ENCODE measurements around the gene PLXDC2. TPM values are rescaled to one million over a fixed set of nuclear protein-coding genes. Genes with fewer than 3 reads are reported as not detected.
"Not testable (repeated sequence)": the region's sequence is repeated elsewhere in the genome, so short reads cannot be mapped to it uniquely, and the experiment has no call there.

Gene PLXDC2
- total RNA-seq, 1 donor from 2014 or later = 12.2 TPM

- ATAC-seq (ENCODE audit: poor library complexity) (no peak), DNase-seq (no peak)
- intact Hi-C loops (cut with DNase I) = no loop called here
These were observed 364.5 kb downstream of the PLXDC2 start for GRCh38 chr10:20180766-20181165.

GRCh38 chr10:20181434-20181833, 365.2 kb downstream of the PLXDC2 start:
- intact Hi-C loops (cut with DNase I) = no loop called here
- ATAC-seq (ENCODE audit: poor library complexity) = no peak
- DNase-seq = no peak

GRCh38 chr10:20185116-20185515, 368.9 kb downstream of the PLXDC2 start:
- intact Hi-C loops (cut with DNase I) = no loop called here
- no peak for ATAC-seq (ENCODE audit: poor library complexity)
- DNase-seq = no peak

GRCh38 chr10:20191392-20191791, 375.2 kb downstream of the PLXDC2 start:
- DNase-seq; ATAC-seq (ENCODE audit: poor library complexity); intact Hi-C loops (cut with DNase I): not testable (repeated sequence)

DNA sequence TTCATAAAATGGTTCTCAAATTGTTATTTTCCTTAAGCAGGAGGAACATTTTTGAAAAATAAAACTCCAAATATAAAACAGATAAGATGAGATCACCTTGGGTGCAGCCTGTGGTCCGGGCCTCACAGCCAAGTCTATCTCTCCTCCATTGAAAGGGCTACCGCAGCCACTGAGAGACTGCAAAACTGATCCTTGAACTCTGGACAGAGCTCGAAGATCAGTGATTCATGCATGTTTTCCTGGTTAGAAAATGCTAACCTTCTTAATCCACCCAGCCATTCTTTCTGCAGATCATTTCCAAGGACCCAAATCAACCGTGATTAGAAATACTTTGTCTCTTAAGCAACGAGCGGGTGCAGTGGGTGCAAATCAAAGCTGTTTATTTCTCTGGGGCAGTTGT, 378.8 kb downstream of the PLXDC2 start:
- DNase-seq = no peak
- intact Hi-C loops (cut with DNase I) = no loop called here
- ATAC-seq (ENCODE audit: poor library complexity) = no peak

GRCh38 chr10:20200758-20201157, 384.5 kb downstream of the PLXDC2 start:
- no peak for DNase-seq
- ATAC-seq (ENCODE audit: poor library complexity) = no peak
- intact Hi-C loops (cut with DNase I) = no loop called here

- no peak for DNase-seq
- intact Hi-C loops (cut with DNase I) = no loop called here
- no peak for ATAC-seq (ENCODE audit: poor library complexity)
These were observed 386.1 kb downstream of the PLXDC2 start for GRCh38 chr10:20202337-20202736.

- ATAC-seq (ENCODE audit: poor library complexity) = peak; percentile 27
- intact Hi-C loops (cut with DNase I) = no loop called here
These were observed 391.4 kb downstream of the PLXDC2 start for GRCh38 chr10:20207653-20208052.

GRCh38 chr10:20209098-20209497, 392.9 kb downstream of the PLXDC2 start:
- ATAC-seq (ENCODE audit: poor library complexity); intact Hi-C loops (cut with DNase I); DNase-seq: not testable (repeated sequence)

More at GRCh38 chr10:20207653-20208052, 391.4 kb downstream of the PLXDC2 start:
- no peak for DNase-seq

DNA sequence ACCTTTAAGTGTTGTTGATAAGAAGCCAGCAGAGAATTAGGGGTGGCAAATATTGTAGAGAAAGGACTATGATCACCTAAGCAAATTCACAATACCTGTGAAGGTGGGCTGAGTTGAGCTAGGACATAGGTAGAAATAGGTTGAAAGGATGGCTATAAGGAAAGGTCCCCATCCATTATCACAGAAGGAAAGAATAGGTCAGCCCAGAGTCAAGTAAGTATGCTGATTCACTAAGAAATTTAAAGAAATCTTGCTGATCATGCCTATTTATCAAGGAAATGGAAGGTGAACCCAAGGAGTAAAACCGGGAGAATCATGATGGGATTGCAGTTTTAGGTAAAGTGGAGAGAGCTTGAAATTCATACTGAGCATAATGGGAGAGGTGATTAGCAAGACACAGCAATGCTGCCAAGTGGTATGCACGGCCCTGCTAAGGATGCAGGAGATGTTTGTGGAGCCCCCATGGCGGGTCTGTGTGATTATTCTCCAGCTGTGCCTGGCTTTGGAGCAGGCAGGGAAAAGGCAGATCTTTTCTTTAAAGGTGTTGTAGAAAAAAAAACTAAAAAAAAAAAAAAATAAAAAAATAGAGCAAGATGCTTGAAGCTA, 399.4 kb downstream of the PLXDC2 start:
- DNase-seq (no peak), ATAC-seq (ENCODE audit: poor library complexity) (no peak)
- intact Hi-C loops (cut with DNase I) = no loop called here

GRCh38 chr10:20221356-20221755, 405.1 kb downstream of the PLXDC2 start:
- intact Hi-C loops (cut with DNase I) = no loop called here
- ATAC-seq (ENCODE audit: poor library complexity) (peak; percentile 38), DNase-seq (no peak)

GRCh38 chr10:20228729-20229128, 412.5 kb downstream of the PLXDC2 start:
- ATAC-seq (ENCODE audit: poor library complexity) (no peak), DNase-seq (no peak)
- intact Hi-C loops (cut with DNase I) = no loop called here

- DNase-seq = no peak
- intact Hi-C loops (cut with DNase I) = no loop called here
These were observed 416.0 kb downstream of the PLXDC2 start for GRCh38 chr10:20232079-20232705.

DNA sequence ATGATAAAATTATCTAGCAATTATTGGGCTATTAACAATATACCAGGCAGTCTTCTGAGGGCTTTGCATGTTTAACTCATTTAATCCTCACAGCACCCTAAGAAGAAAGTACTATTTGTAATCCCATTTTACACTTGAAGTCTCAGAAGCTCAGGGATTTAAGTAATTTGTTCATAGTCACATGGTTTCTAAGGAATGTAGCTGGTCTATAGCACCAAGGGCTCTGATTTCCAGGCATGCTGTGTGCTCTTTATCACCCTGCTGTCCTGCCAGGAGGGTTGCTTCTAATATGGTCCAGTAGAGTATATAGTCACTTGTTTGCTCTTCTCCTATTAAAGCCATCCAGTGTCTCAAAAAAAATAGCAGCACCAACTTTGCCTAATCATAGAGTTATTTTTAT, 417.2 kb downstream of the PLXDC2 start:
- intact Hi-C loops (cut with DNase I) = no loop called here
- DNase-seq = no peak
- no peak for ATAC-seq (ENCODE audit: poor library complexity)

More at GRCh38 chr10:20232079-20232705, 416.0 kb downstream of the PLXDC2 start:
- ATAC-seq (ENCODE audit: poor library complexity) = no peak

- no peak for ATAC-seq (ENCODE audit: poor library complexity)
- no peak for DNase-seq
- intact Hi-C loops (cut with DNase I) = no loop called here
These were observed 418.3 kb downstream of the PLXDC2 start for GRCh38 chr10:20234579-20234978.

DNA sequence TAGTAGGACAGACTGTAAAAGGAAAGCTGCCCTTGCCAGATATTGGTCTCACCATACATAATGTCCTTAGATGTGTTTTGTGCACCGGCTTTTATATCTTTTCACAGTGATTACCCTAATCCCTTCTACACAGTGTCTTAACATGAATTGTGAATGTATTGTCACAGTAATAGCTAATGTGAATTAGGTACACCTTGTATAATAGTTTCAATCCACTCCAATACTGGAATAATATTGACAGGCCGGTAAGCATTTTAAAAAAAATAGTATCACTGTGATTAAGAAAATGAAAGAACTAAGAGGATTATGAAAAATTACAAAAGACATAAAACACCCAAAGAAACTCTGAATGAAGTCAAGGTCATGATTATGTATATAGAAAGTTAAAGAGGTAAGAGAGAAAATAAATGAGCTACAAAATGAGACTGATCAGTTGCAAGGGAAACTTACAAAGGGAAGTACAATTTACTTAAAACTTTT, 420.9 kb downstream of the PLXDC2 start:
- ATAC-seq (ENCODE audit: poor library complexity) (no peak), DNase-seq (no peak)
- intact Hi-C loops (cut with DNase I) = no loop called here

GRCh38 chr10:20237586-20237985, 421.4 kb downstream of the PLXDC2 start:
- DNase-seq (no peak), ATAC-seq (ENCODE audit: poor library complexity) (no peak)
- intact Hi-C loops (cut with DNase I) = no loop called here

DNA sequence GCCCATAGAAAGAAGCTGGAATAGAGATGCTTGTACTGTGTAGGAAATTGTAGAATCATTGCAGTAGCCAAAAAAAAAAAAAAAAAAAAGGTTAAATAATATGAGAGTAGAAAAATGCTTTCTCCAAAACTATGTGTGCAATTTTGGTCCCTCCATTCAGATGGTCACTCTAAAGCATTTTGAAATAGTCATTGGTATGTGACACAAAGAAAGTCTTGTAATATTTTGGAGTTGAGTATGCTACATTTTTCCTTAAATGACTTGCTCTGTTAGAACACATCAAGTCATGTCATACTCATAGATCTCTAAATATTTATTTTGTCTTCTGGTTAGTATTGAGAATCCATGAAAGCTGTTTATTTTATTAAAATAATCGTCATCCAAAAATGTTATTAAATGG, 424.4 kb downstream of the PLXDC2 start:
- intact Hi-C loops (cut with DNase I) = no loop called here
- no peak for DNase-seq

GRCh38 chr10:20247454-20247853, 431.2 kb downstream of the PLXDC2 start:
- DNase-seq = no peak
- ATAC-seq (ENCODE audit: poor library complexity) = no peak
- intact Hi-C loops (cut with DNase I) = no loop called here

More for the DNA sequence above, 424.4 kb downstream of the PLXDC2 start:
- no peak for ATAC-seq (ENCODE audit: poor library complexity)

DNA sequence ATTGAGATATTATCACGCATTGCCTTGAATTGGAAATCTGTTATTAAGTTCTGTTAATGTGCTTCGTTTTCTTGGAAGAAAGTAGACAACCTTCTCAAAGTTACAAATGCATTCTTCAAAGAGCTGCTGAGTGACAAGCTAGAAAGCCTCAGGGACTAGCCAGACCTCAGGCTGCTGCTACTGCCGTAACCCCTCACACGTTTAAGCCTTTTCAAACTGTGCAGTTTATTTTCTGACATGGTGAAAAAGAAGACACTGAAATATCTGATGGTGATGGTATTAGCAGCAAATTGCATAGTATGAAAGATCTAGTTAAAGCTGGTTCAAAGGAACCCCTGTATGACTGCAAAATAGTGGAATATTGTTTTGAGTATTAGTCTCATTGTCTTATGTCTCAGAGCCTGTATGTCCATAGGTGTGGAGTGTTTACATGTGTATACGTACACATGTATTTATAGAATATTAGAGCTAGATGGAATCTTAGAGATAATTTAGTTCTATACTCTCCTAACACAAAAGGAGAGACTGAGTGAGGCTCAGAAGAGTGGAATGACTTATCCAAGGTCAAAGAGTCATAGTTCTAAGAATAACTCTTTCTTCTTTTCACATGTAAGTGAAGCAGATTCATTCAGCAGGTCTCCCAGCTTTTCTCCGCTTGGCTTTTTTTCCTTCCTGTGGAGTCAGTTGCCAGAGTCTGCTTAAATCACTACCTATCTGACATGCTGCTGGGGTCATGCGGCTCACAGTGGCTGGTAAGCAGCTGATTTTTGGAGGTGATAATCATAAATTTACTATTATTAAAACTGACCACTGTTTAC, 431.9 kb downstream of the PLXDC2 start:
- no peak for DNase-seq
- intact Hi-C loops (cut with DNase I) = no loop called here
- ATAC-seq (ENCODE audit: poor library complexity) = peak; percentile 64
